Duodenal mucosa (tissue), 2 donors: Measurements from ENCODE around the gene SPPL2A.
A peak's percentile ranks its signal among the peaks of the same experiment; 100 is the strongest.
"Not testable (repeated sequence)": the region's sequence is repeated elsewhere in the genome, so short reads cannot be mapped to it uniquely, and the experiment has no call there.

Source experiments
- H3K27ac ChIP-seq: one replicate; pipeline ENCODE4 v1.7.0; 2013; ENCODE audit warnings: low read depth, low read length
- H3K27me3 ChIP-seq, 2 donors: one replicate each; pipeline ENCODE4 v1.7.0; 2013; ENCODE audit warnings: low read length in 2 of 2, control low read depth in 1 of 2; ENCODE audit not compliant: insufficient read depth in 2 of 2, control insufficient read depth in 1 of 2
- H3K36me3 ChIP-seq, 2 donors: one replicate each; pipeline ENCODE4 v1.7.0; 2013; ENCODE audit warnings: low read length in 2 of 2, control low read depth in 1 of 2; ENCODE audit not compliant: insufficient read depth in 2 of 2, control insufficient read depth in 1 of 2
- H3K4me1 ChIP-seq, 2 donors: one replicate each; pipeline ENCODE4 v1.7.0; 2013; ENCODE audit warnings: low read length in 2 of 2, control low read depth in 1 of 2; ENCODE audit not compliant: insufficient read depth in 2 of 2, control insufficient read depth in 1 of 2
- H3K4me3 ChIP-seq, 2 donors: one replicate each; pipeline ENCODE4 v1.7.0; 2013; ENCODE audit warnings: low read length in 2 of 2, low read depth in 1 of 2
- H3K9ac ChIP-seq, 2 donors: one replicate each; pipeline ENCODE4 v1.7.0; 2013; ENCODE audit warnings: low read length in 2 of 2, low read depth in 1 of 2
- H3K9me3 ChIP-seq, 2 donors: one replicate each; pipeline ENCODE4 v1.7.0; 2013; ENCODE audit warnings: low read length in 2 of 2, control low read depth in 1 of 2; ENCODE audit not compliant: control insufficient read depth in 1 of 2

The SPPL2A gene

DNA sequence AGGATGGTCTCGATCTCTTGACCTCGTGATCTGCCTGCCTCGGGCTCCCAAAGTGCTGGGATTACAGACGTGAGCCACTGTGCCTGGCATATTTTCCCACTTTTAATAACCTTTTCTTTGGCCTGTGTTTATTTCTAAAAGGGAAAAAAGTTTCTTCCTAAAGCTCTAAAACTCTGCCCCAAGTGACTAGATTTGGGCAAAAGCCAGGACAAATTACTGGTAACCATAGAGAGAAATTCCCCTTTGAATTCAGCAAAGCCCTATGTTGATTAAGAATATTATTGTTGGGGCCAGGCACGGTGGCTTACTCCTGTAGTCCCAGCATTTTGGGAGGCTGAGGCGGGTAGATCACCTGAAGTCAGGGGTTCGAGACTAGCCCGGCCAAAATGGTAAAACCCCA, 67.4 kb downstream of the SPPL2A start:
- no peak overlapping the region for H3K9ac ChIP-seq

DNA sequence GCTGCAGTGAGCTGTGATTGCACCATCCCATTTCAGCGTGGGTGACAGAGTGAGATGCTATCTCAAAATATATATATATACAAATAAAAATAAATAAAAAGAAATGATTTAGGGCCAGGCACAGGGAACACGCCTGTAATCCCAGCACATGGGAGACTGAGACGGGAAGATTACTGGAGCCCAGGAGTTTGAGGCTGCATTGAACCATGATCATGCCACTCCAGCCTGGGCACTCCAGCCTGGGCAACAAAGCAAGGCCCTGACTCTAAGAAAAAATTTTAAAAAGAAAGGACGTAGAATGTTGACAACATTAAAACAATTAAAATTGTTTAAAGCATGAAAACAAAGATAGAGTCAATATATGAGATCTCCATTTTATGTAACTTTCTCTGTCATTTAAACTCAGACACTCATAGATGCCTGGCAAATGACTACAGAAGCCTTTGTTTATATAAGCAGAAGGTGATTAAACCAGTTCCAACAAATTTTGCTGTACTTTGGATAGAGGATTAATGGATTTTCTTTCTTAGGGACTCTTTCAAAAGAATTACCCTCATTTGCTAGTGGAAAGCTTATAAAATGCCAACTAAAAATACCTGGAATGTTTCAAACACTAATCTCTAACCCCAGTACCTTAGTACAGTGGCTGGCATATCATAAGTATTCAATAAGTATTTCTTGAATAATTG, 68.3 kb downstream of the SPPL2A start:
- no peak overlapping the region for H3K9ac ChIP-seq
- H3K27me3 ChIP-seq: no peaks in the 10 kb centered on the region
- no peak overlapping the region for H3K27ac ChIP-seq
- H3K4me1 ChIP-seq: no peaks in the 10 kb centered on the region
- no peaks in the 10 kb centered on the region for H3K36me3 ChIP-seq
- H3K9me3 ChIP-seq: no peaks in the 10 kb centered on the region
- H3K4me3 ChIP-seq: no peak overlapping the region

More for the DNA sequence above, 67.4 kb downstream of the SPPL2A start:
- no peaks in the 10 kb centered on the region for H3K27me3 ChIP-seq
- no peaks in the 10 kb centered on the region for H3K36me3 ChIP-seq
- no peak overlapping the region for H3K4me3 ChIP-seq
- no peaks in the 10 kb centered on the region for H3K4me1 ChIP-seq
- no peaks in the 10 kb centered on the region for H3K9me3 ChIP-seq
- H3K27ac ChIP-seq: no peak overlapping the region

DNA sequence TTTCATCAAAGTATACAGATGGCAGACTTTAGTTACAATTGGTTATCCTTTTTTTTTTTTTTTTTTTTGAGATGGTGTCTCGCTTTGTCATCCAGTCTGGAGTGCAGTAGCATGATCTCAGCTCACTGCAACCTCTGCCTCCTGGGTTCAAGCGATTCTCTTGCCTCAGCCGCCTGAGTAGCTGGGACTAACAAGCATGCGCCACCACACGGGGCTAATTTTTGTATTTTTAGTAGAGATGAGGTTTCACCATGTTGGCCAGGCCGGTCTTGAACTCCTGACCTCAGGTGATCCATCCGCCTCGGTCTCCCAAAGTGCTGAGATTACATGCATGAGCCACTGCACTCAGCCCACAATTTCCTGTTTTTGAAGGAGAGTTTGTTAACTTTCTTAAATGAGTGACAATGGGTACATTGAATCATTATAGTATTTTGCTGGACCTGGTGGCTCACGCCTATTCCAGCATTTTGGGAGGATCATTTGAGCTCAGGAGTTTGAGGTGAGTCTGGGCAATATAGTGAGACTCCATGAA, 70.8 kb downstream of the SPPL2A start:
- H3K27ac ChIP-seq, H3K4me1 ChIP-seq, H3K9ac ChIP-seq, H3K36me3 ChIP-seq, H3K27me3 ChIP-seq, H3K9me3 ChIP-seq, H3K4me3 ChIP-seq: not testable (repeated sequence)

DNA sequence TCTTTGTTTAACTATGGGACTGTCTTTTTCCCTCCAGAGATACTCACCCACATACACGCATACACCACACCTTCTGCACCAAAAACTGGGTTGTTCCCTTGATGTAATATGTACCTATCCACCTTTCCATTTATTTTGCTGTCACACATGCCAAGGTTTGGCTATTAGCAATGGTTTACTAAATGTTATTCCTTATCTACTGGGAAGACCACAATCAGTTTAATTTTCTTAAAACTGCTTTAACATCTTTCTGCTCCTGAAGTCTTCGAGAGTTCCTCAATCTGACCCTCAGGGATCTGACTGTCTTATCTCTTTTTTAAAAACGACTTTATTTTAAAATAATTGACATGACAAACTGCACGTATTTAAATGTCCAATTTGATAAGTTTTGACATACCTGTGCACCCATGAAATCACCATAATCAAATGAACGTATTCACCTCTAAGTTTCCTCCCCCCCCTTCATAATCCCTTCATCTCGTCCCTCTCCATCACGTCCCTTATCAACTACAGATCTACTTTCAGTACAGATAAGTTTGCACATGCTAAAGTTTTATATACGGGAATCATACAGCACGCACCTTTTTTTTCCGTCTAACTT, 78.1 kb downstream of the SPPL2A start:
- Histone ChIP-seq H3K9ac (peak overlapping the region; percentile 72 to 80), H3K27me3 (no peaks in the 10 kb centered on the region), H3K4me3 (peak overlapping the region; percentile 94 to 99), H3K4me1 (peaks cover 16 to 20% of the 10 kb centered on the region in 2 donors), H3K36me3 (peaks cover 0 to 4% of the 10 kb centered on the region in 2 donors), H3K9me3 (no peaks in the 10 kb centered on the region), H3K27ac (peak overlapping the region; percentile 85)

DNA sequence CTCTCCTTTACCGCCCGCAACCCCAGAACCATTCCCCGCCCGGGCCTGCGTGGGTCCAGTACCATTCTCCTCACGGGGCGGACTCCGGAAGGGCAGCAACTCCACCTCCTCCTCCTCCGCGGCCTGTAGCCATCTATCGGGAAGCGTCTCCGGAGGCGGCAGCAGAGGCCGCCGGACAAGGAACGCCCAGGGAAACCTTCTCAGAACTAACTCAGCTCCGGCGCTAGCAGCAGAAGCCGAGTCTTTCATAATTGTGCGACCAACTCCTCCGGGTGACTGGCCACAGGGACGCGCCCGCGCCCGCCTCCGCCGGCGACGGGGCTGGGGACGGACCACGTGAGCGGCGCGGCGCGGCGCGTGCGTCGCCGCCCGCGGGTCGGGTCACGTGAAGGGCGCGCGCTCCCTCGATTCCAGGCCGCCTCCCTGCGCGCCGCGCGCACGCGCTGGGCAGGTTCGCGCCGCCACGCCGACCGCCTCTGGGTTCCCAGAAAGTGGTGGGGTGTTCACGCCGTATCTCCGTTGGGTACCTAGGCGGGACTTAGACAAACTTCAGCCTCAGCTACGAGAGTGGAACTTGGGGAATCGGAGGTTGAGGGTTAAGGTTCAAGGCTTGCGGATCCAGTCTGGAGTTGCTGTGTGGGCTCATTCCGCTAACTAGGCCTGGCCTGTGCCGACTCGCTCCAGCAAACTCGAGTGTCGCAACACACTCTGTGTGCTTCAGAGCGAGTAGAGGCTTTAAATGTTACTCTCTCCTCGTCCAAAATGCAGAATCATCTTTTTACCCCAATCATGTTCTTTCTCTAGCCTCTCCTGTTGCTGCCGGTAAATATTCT, 78.8 kb downstream of the SPPL2A start, which contains the start of gene TRPM7:
Gene TRPM7 (minus strand): TSS at position 329 of the 833 bp plus-strand sequence. CDS start 264 bp downstream, at position 65.
- H3K27me3 ChIP-seq: no peaks in the 10 kb centered on the region
- H3K4me1 ChIP-seq: peaks cover 16 to 20% of the 10 kb centered on the region in 2 donors
- peak within 1 kb of the TSS; percentile 94 to 99 for H3K4me3 ChIP-seq
- peak within 1 kb of the TSS; percentile 85 for H3K27ac ChIP-seq
- H3K36me3 ChIP-seq: peaks cover 0 to 4% of the 10 kb centered on the region in 2 donors
- no peaks in the 10 kb centered on the region for H3K9me3 ChIP-seq
- peak within 1 kb of the TSS; percentile 72 to 98 for H3K9ac ChIP-seq

DNA sequence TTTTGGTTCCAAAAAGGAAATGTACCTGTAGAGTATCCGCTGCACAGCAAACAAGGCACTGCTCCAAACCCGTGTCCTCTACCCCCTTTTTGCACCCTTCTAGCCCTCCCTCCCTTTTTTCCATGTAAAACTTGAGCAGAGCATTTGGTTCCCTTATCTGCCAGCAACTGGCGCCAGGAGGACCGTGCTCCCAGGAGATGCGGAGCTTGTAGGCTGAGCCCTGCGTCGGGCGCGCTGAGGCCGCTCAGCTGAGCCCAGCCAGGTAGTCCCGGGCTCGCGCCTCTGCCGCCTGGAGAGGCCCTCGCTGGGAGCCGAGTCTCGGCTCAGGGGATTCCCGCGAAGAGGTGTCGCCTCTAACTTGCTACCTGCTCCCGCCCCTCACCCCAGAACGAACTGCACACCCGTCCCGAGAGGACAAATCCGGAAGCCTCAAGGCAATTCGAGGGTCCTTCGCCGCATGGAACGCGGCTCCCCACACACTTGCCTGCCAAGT, 79.5 kb downstream of the SPPL2A start:
- Histone ChIP-seq H3K9ac (peak overlapping the region; percentile 72 to 98), H3K9me3 (no peaks in the 10 kb centered on the region), H3K4me3 (peak overlapping the region; percentile 94 to 99), H3K27me3 (no peaks in the 10 kb centered on the region), H3K27ac (peak overlapping the region; percentile 85), H3K4me1 (peaks cover 16 to 20% of the 10 kb centered on the region in 2 donors), H3K36me3 (peaks cover 0 to 4% of the 10 kb centered on the region in 2 donors)

DNA sequence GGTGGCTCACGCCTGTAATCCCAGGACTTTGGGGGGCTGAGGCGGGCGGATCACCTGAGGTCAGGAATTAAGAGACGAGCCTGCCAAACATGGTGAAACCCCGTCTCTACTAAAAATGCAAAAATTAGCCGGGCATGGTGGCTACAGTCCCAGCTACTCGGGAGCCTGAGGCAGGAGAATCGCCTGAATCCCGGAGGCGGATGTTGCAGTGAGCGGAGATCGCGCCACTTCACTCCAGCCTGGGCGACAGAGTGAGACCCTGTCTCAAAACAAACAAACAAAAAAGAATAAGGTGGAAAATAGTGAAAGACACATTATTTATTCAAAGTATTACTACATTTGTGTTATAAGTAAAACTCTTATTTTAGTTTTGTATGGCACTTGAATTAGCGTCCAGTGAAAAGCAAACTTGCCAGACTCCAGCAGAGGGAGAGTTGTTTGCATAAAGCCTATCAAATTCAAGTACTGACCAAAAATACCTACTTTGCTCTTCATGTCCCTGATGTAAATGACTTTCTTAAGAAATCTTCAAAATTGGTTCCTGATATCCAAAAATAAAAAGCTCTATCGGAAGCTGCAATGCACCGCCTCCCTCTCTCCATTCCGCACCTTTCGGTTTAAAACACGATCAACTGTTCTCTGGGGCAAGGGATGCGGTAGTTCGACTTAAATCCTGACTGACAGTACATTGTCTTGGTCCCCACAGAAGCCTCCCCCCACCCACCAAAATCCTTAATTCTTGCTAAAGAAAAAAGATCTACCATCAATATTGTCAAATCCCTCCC, 80.1 kb downstream of the SPPL2A start:
- Histone ChIP-seq H3K9ac (peak overlapping the region; percentile 72 to 98), H3K27ac (peak overlapping the region; percentile 85), H3K36me3 (peaks cover 0 to 4% of the 10 kb centered on the region in 2 donors), H3K4me1 (peaks cover 16 to 20% of the 10 kb centered on the region in 2 donors), H3K4me3 (peak overlapping the region; percentile 94 to 99), H3K27me3 (no peaks in the 10 kb centered on the region), H3K9me3 (no peaks in the 10 kb centered on the region)

DNA sequence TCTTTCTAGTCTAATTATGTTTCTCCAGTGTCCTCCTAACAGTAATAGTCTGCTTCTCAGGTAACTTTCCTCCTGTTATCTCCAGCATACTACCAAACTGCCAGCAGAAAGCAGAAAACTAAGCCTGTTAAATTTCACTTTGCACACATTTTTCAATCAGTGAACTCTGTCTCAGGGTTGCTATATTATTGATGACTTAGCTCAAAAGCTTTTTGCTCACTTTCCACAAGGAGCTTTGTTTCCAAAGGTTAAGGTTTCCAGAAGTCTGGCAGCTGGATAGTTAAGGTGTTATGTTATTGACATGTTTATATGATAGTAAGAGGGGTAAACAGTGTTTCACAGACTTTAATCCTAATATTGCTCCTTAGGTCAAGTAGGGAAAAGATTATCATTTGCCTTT, 84.0 kb downstream of the SPPL2A start:
- peaks cover 0 to 4% of the 10 kb centered on the region in 2 donors for H3K36me3 ChIP-seq
- no peak overlapping the region for H3K4me3 ChIP-seq
- H3K27me3 ChIP-seq: no peaks in the 10 kb centered on the region
- no peaks in the 10 kb centered on the region for H3K9me3 ChIP-seq
- peaks cover 12% of the 10 kb centered on the region in 2 donors for H3K4me1 ChIP-seq
- no peak overlapping the region for H3K9ac ChIP-seq
- no peak overlapping the region for H3K27ac ChIP-seq

DNA sequence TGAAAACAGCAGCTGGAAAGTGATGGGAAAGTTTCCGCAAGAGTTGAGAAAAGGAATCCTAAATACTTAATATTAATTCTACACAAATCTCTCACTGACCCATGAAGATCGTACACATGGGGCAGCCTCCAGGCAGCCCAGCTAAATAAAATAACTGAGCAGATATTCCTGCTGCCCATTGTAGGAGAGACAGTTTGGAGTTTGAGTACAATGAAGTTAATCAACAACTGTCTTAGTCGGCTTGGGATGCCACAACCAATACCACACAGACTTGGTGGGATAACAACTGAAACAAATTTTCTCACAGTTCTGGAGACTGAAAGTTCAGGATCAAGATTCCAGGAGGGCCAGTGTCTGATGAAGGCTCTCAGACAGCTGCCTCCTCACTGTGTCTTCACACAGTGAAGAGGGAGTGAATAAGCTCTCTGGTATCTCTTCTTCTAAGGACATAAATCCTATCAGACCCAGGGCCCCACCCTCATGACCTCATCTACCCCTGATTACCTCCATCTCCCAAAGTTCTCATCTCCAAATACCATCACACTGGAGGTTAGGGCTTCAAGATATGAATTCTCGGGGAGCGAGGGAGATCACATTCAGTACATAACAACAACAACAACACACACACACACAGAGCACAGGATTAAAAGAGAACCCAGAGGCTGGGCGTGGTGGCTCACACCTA, 88.6 kb downstream of the SPPL2A start:
- H3K36me3 ChIP-seq: peaks cover 0 to 4% of the 10 kb centered on the region in 2 donors
- H3K9me3 ChIP-seq: no peaks in the 10 kb centered on the region
- no peak overlapping the region for H3K27ac ChIP-seq
- no peak overlapping the region for H3K9ac ChIP-seq
- H3K4me3 ChIP-seq: no peak overlapping the region
- no peaks in the 10 kb centered on the region for H3K4me1 ChIP-seq
- H3K27me3 ChIP-seq: no peaks in the 10 kb centered on the region
